Gastrocnemius medialis (tissue), 4 donors: ENCODE measurements around the gene ANKRD39. TPM values are rescaled to one million over a fixed set of nuclear protein-coding genes. Genes with fewer than 3 reads are reported as not detected.
"Not testable (repeated sequence)": the region's sequence is repeated elsewhere in the genome, so short reads cannot be mapped to it uniquely, and the experiment has no call there.

Experiments used
- ATAC-seq, 2 donors: fragments of 150-250 bp; one replicate each; pipeline ENCODE4 v1.9.1; 2016
- DNase-seq, 2 donors: peaks; one replicate each; pipeline ENCODE4 v3.0.0-alpha.2; 2019
- H3K27ac ChIP-seq, 4 donors: fragments of 200-600 bp; sonication (generic); 1 replicate in 1 of 4; 2 replicates in 3 of 4; pipeline ENCODE4 v1.5.1; 2016 to 2018; ENCODE audit warnings: mild to moderate bottlenecking in 2 of 4, moderate library complexity in 1 of 4
- H3K27me3 ChIP-seq, 3 donors: fragments of 200-600 bp; sonication (generic) in 2 of 3; 1 replicate in 1 of 3; 2 replicates in 2 of 3; pipeline versions ENCODE4 v1.5.1 to v1.6.0; 2016 to 2019; ENCODE audit warnings: mild to moderate bottlenecking in 1 of 3, moderate library complexity in 1 of 3
- H3K36me3 ChIP-seq, 2 donors: fragments of 200-600 bp; sonication (generic) in 1 of 2; one replicate each; pipeline ENCODE4 v1.5.1; 2017 to 2018
- H3K4me1 ChIP-seq, 2 donors: fragments of 200-600 bp; sonication (generic) in 1 of 2; one replicate each; pipeline ENCODE4 v1.5.1; 2016 to 2017; ENCODE audit warnings: mild to moderate bottlenecking in 2 of 2
- H3K4me3 ChIP-seq, 4 donors: fragments of 200-600 bp; sonication (generic) in 3 of 4; 1 replicate in 1 of 4; 2 replicates in 3 of 4; pipeline ENCODE4 v1.5.1; 2016 to 2019; ENCODE audit warnings: mild to moderate bottlenecking in 2 of 4
- H3K9me3 ChIP-seq, 3 donors: fragments of 200-600 bp; sonication (generic) in 2 of 3; 1 replicate in 1 of 3; 2 replicates in 2 of 3; pipeline ENCODE4 v1.5.1; 2016 to 2019
- CTCF ChIP-seq, 5 experiments: fragments of 450-650 bp in 3 of 5; fragments of 200-600 bp in 2 of 5; sonication (generic) in 2 of 5; IDR thresholded peaks in 4 of 5; conservative IDR thresholded peaks in 1 of 5; 1 replicate in 4 of 5; 2 replicates in 1 of 5; pipeline ENCODE4 v1.5.1; 2016 to 2019; ENCODE audit warnings: antibody characterized with exemption in 5 of 5, mild to moderate bottlenecking in 3 of 5, moderate library complexity in 3 of 5
- POLR2A ChIP-seq, 2 donors: fragments of 450-650 bp; IDR thresholded peaks; one replicate each; pipeline ENCODE4 v1.6.1; 2017; ENCODE audit warnings: antibody characterized with exemption in 2 of 2, mild to moderate bottlenecking in 2 of 2, moderate library complexity in 2 of 2
- in situ Hi-C, 4 donors: fragments of 200-750 bp; cut with MboI; loops; one replicate each; pipeline versions ENCODE4 v1.15.0 to v1.8.0; 2017; ENCODE audit warnings: low sequenced_read_pairs in 4 of 4
- intact Hi-C: fragments of 100-400 bp; cut with DNase I; formaldehyde crosslinking; loops from one replicate; pipeline ENCODE4 v1.15.1; 2023; ENCODE audit warnings: low total_unique reads
- total RNA-seq, 4 donors: library from RNA; depleted of rRNA; stranded (reverse); fragments of >200 nt; gene quantifications; one replicate each; pipeline versions ENCODE4 v1.1.0 to v1.2.3, GENCODE V29; 2016

Gene ANKRD39
- total RNA-seq, 4 donors from 2014 or later, result 25.8 to 50.6 (median 43.8) TPM

- DNase-seq (no peak), ATAC-seq (peak in 1 of 2 donors; percentile 40)
- Histone ChIP-seq H3K9me3 (no peaks in the 10 kb centered on the region), H3K4me3 (no peak overlapping the region), H3K4me1 (peaks cover 13 to 14% of the 10 kb centered on the region in 2 donors), H3K27ac (peak overlapping the region; percentile 10 to 22 (median 16)), H3K36me3 (no peaks in the 10 kb centered on the region), H3K27me3 (no peaks in the 10 kb centered on the region)
- no peak for TF ChIP-seq CTCF (IDR thresholded peaks at IDR 0.05 in 4 of 5, conservative IDR thresholded peaks at IDR 0.05 in 1 of 5)
- TF ChIP-seq POLR2A (IDR thresholded peaks at IDR 0.05), result no peak
- in situ Hi-C loops (no loop called here), intact Hi-C loops (no loop called here)
Measured at GRCh38 chr2:96808176-96808837, 49.5 kb downstream of the ANKRD39 start.

GRCh38 chr2:96807127-96807471 is 50.7 kb downstream of the ANKRD39 start:
- no peak for ATAC-seq
- Histone ChIP-seq H3K9me3 (no peaks in the 10 kb centered on the region), H3K27me3 (no peaks in the 10 kb centered on the region), H3K36me3 (no peaks in the 10 kb centered on the region), H3K4me1 (peaks cover 9 to 10% of the 10 kb centered on the region in 2 donors), H3K4me3 (no peak overlapping the region), H3K27ac (no peak overlapping the region)
- DNase-seq, result no peak
- intact Hi-C loops (no loop called here), in situ Hi-C loops (no loop called here)
- TF ChIP-seq CTCF (IDR thresholded peaks at IDR 0.05 in 4 of 5, conservative IDR thresholded peaks at IDR 0.05 in 1 of 5) (no peak), POLR2A (IDR thresholded peaks at IDR 0.05) (no peak)

- no peak overlapping the region for H3K4me3 ChIP-seq
- ATAC-seq (no peak), DNase-seq (peak in 1 of 2 donors; percentile 9)
- H3K27me3 ChIP-seq, result no peaks in the 10 kb centered on the region
- no peak for TF ChIP-seq CTCF (IDR thresholded peaks at IDR 0.05 in 4 of 5, conservative IDR thresholded peaks at IDR 0.05 in 1 of 5)
- no peak for TF ChIP-seq POLR2A (IDR thresholded peaks at IDR 0.05)
- peaks cover 4 to 9% of the 10 kb centered on the region in 2 donors for H3K4me1 ChIP-seq
- in situ Hi-C loops, result no loop called here
- no peak overlapping the region for H3K27ac ChIP-seq
- intact Hi-C loops, result no loop called here
- H3K9me3 ChIP-seq, result no peaks in the 10 kb centered on the region
- no peaks in the 10 kb centered on the region for H3K36me3 ChIP-seq
Measured at GRCh38 chr2:96806468-96807126, 51.2 kb downstream of the ANKRD39 start.

- H3K36me3 ChIP-seq, DNase-seq, H3K27me3 ChIP-seq, H3K4me1 ChIP-seq, H3K4me3 ChIP-seq, ATAC-seq, H3K9me3 ChIP-seq, in situ Hi-C loops, intact Hi-C loops, H3K27ac ChIP-seq: not testable (repeated sequence)
Measured at GRCh38 chr2:96805946-96806345, 51.9 kb downstream of the ANKRD39 start.

- intact Hi-C loops, result loop anchor here (5.0 kb wide), 2 partner anchors 63 to 258 kb away; partner anchors contain the start of gene LMAN2L
- Histone ChIP-seq H3K27me3 (no peaks in the 10 kb centered on the region), H3K27ac (no peak overlapping the region), H3K4me3 (no peak overlapping the region), H3K4me1 (peaks cover 4 to 6% of the 10 kb centered on the region in 2 donors), H3K36me3 (no peaks in the 10 kb centered on the region), H3K9me3 (no peaks in the 10 kb centered on the region)
- no peak for ATAC-seq
- no peak for DNase-seq
- TF ChIP-seq POLR2A (IDR thresholded peaks at IDR 0.05), result no peak
- TF ChIP-seq CTCF (IDR thresholded peaks at IDR 0.05 in 4 of 5, conservative IDR thresholded peaks at IDR 0.05 in 1 of 5), result no peak
- in situ Hi-C loops, result no loop called here
Measured at GRCh38 chr2:96804986-96805385, 52.8 kb downstream of the ANKRD39 start.
